NB4 (cell line): ENCODE measurements around the gene GPBP1.

Source experiments
- CTCF ChIP-seq: IDR thresholded peaks from one replicate; pipeline ENCODE4 v1.5.1; 2012; ENCODE audit warnings: low read depth, low read length
- MYC ChIP-seq: IDR thresholded peaks from 2 replicates; pipeline ENCODE4 v1.6.1; 2011; ENCODE audit warnings: low read depth, low read length
- POLR2A ChIP-seq: IDR thresholded peaks from 2 replicates; pipeline ENCODE4 v1.6.1; 2011; ENCODE audit warnings: mild to moderate bottlenecking; ENCODE audit not compliant: insufficient read length; ENCODE audit errors: extremely low read depth

GRCh38 chr5:57163553-57164006 is 10.3 kb upstream of the GPBP1 start:
- TF ChIP-seq POLR2A (no peak), MYC (no peak), CTCF (no peak)
